Left lung (tissue), 10 donors: ENCODE results near the gene NSD1. TPM values are rescaled to one million over a fixed set of nuclear protein-coding genes. Genes with fewer than 3 reads are reported as not detected.

Experiments
- ATAC-seq: fragments of 200-7000 bp; cut with Tn5 transposase; one replicate; pipeline ENCODE4 v1.9.1; 2020; ENCODE audit warnings: moderate library complexity
- DNase-seq, 4 donors: peaks; one replicate each; pipeline ENCODE4 v3.0.0-alpha.2; 2013 to 2020
- H3K27ac ChIP-seq, 2 donors: fragments of 200-600 bp; sonication (generic) in 1 of 2; one replicate each; pipeline versions ENCODE4 v1.5.0 to v1.8.0; 2020 to 2021
- H3K27me3 ChIP-seq, 2 donors: fragments of 200-600 bp; sonication (generic) in 1 of 2; one replicate each; pipeline versions ENCODE4 v1.5.0 to v1.8.0; 2020 to 2021
- H3K36me3 ChIP-seq, 2 donors: fragments of 200-600 bp; sonication (generic) in 1 of 2; one replicate each; pipeline versions ENCODE4 v1.5.0 to v1.8.0; 2020 to 2021
- H3K4me1 ChIP-seq, 2 donors: fragments of 200-600 bp; one replicate each; pipeline ENCODE4 v1.8.0; 2021
- H3K4me3 ChIP-seq, 2 donors: fragments of 200-600 bp; sonication (generic) in 1 of 2; one replicate each; pipeline versions ENCODE4 v1.5.0 to v1.8.0; 2020 to 2021; ENCODE audit warnings: mild to moderate bottlenecking in 1 of 2
- H3K9me3 ChIP-seq, 2 donors: fragments of 200-600 bp; sonication (generic) in 1 of 2; one replicate each; pipeline versions ENCODE4 v1.5.0 to v1.8.0; 2020 to 2021
- intact Hi-C, 2 donors: fragments of 100-400 bp; cut with DNase I; formaldehyde crosslinking; loops; one replicate each; pipeline versions ENCODE4 v1.11.2 to v1.14.2; 2022
- polyA plus RNA-seq, 6 donors: library from polyadenylated mRNA; unstranded; fragments of 120-200 nt; gene quantifications; one replicate each; pipeline ENCODE4 v1.2.1, GENCODE V29; 2013; ENCODE audit not compliant: insufficient read length in 6 of 6
- total RNA-seq, 2 donors: library from RNA; stranded (reverse); fragmentation: NEBNext Ultra II Directional; extraction: Animal tissue kit (Norgen Biotek cat#: 25700); gene quantifications; one replicate each; pipeline ENCODE4 v1.2.1, GENCODE V29; 2021
- TF ChIP-seq, protein P1 (sequence below), 2 donors: fragments of 200-600 bp; sonication (generic) in 1 of 2; IDR thresholded peaks; one replicate each; pipeline versions ENCODE4 v1.5.0 to v1.8.0; 2021; ENCODE audit warnings: antibody characterized with exemption in 2 of 2
- donor health status: DM: no; HTN: yes; CAD: no.
- donor health status: DM: no; HTN: no; CAD: no.

Gene NSD1
- total and polyA plus RNA-seq, 8 donors: 45.8 to 79.7 (median 54.1) TPM

- H3K4me1 ChIP-seq: peaks cover 14 to 31% of the 10 kb centered on the region in 2 donors
- no peak for ATAC-seq
- TF ChIP-seq, protein P1, sequence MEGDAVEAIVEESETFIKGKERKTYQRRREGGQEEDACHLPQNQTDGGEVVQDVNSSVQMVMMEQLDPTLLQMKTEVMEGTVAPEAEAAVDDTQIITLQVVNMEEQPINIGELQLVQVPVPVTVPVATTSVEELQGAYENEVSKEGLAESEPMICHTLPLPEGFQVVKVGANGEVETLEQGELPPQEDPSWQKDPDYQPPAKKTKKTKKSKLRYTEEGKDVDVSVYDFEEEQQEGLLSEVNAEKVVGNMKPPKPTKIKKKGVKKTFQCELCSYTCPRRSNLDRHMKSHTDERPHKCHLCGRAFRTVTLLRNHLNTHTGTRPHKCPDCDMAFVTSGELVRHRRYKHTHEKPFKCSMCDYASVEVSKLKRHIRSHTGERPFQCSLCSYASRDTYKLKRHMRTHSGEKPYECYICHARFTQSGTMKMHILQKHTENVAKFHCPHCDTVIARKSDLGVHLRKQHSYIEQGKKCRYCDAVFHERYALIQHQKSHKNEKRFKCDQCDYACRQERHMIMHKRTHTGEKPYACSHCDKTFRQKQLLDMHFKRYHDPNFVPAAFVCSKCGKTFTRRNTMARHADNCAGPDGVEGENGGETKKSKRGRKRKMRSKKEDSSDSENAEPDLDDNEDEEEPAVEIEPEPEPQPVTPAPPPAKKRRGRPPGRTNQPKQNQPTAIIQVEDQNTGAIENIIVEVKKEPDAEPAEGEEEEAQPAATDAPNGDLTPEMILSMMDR (IDR thresholded peaks at IDR 0.05): no peak
- no peaks in the 10 kb centered on the region for H3K27me3 ChIP-seq
- no peak overlapping the region for H3K27ac ChIP-seq
- H3K4me3 ChIP-seq: no peak overlapping the region
- intact Hi-C loops: no loop called here
- H3K36me3 ChIP-seq: peaks cover 0 to 8% of the 10 kb centered on the region in 2 donors
- no peaks in the 10 kb centered on the region for H3K9me3 ChIP-seq
- DNase-seq: no peak
These were observed 2.6 kb upstream of the NSD1 start for GRCh38 chr5:177131019-177131320.

GRCh38 chr5:177131352-177132135, 2.0 kb upstream of the NSD1 start:
- intact Hi-C loops: no loop called here
- peaks cover 20 to 36% of the 10 kb centered on the region in 2 donors for H3K4me1 ChIP-seq
- H3K36me3 ChIP-seq: peaks cover 0 to 13% of the 10 kb centered on the region in 2 donors
- ATAC-seq (no peak), DNase-seq (peak in 1 of 4 donors; percentile 81)
- H3K27me3 ChIP-seq: no peaks in the 10 kb centered on the region
- H3K4me3 ChIP-seq: no peak overlapping the region
- no peak overlapping the region for H3K27ac ChIP-seq
- H3K9me3 ChIP-seq: no peaks in the 10 kb centered on the region
- TF ChIP-seq, protein P1 (IDR thresholded peaks at IDR 0.05): no peak

DNA sequence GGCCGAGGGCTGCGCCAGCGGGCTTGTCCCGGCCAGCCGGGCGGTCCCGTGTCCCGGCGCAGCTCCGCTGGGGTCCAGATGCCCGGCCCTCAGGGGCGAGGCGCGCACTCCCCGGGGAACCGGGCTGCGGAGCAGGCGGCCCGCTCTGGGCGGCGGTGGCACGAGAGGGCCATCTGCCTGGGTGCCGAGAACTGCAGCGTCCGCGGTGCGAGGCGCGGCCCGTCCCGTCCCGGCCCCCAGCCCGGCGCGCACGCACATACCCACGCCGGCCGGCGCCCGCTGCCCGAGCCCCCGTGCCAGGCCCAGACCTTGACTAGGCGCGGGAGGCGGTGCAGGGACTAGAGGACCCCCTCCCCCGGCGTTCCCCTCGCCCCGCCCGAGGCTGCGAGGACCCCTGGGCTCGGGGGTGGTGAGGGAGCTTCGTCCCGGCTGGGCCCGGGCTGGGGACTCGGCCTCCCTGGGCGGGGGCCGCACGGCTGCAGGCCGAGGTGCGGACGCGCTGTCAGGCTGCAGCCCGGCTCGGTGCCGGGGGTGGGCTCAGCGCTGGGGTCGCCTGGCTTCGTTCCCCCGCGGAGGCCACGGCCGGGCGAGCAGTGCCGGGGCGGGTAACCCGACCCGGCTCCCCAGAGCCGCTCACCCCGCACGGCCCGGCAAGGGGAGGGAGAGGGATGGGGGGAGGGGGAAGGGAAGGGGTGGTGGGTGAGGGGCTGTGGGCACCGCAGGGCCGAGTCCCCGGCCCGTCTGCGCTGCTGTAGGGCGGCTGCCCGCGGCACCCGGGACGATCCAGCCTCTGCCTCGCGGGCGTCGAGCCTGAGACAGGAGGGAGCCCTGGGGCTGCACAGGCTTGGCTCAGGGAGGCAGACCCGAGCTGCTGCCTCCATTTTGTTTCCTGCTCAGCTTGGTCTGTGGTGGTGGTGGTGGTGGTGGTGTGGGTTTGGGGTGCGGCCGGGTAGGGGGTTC, 1.2 kb upstream of the NSD1 start:
- DNase-seq (peak in 3 of 4 donors; percentile 47 to 83 (median 50)), ATAC-seq (peak; percentile 27)
- Histone ChIP-seq H3K4me3 (peak overlapping the region; percentile 33 to 76), H3K27me3 (no peaks in the 10 kb centered on the region), H3K9me3 (no peaks in the 10 kb centered on the region), H3K27ac (peak overlapping the region; percentile 89), H3K4me1 (peaks cover 28 to 45% of the 10 kb centered on the region in 2 donors), H3K36me3 (peaks cover 0 to 22% of the 10 kb centered on the region in 2 donors)
- intact Hi-C loops: no loop called here
- TF ChIP-seq, protein P1 (IDR thresholded peaks at IDR 0.05): no peak

- no peaks in the 10 kb centered on the region for H3K27me3 ChIP-seq
- TF ChIP-seq, protein P1 (IDR thresholded peaks at IDR 0.05): no peak
- H3K4me3 ChIP-seq: peak overlapping the region; percentile 70 to 76
- peak; percentile 56 to 92 (median 60) for DNase-seq
- H3K9me3 ChIP-seq: no peaks in the 10 kb centered on the region
- H3K4me1 ChIP-seq: peaks cover 32 to 53% of the 10 kb centered on the region in 2 donors
- intact Hi-C loops: no loop called here
- H3K27ac ChIP-seq: peak overlapping the region; percentile 89
- peak; percentile 59 for ATAC-seq
- H3K36me3 ChIP-seq: peaks cover 0 to 34% of the 10 kb centered on the region in 2 donors
These were observed 502 bp downstream of the NSD1 start for GRCh38 chr5:177133853-177134696.
